NCI-H526 (cell line): ENCODE measurements around the gene ARMH1.

ENCODE experiments used
- DNase-seq, 2 experiments: peaks; one replicate each; lab custom pipeline; 2025; lab: John Stamatoyannopoulos, UW

ARMH1 gene

GRCh38 chr1:44674113-44675000 is at the start of gene ARMH1, which contains the start of gene TMEM53:
Gene ARMH1, plus strand, starts transcription at chr1:44674714. Its CDS starts 14,984 bp downstream, at chr1:44689698.
Gene TMEM53, minus strand, starts transcription at chr1:44674481. Its CDS starts 90 bp downstream, at chr1:44674391.
- peak; percentile 100 for DNase-seq

- DNase-seq = no peak
Measured at GRCh38 chr1:44625348-44625747, 49.2 kb upstream of the ARMH1 start.

- DNase-seq = no peak
Measured at GRCh38 chr1:44628962-44629756, 45.4 kb upstream of the ARMH1 start.

GRCh38 chr1:44630116-44630515 is 44.4 kb upstream of the ARMH1 start:
- no peak for DNase-seq

- peak in 1 of 2 experiments; percentile 50 for DNase-seq
Measured at GRCh38 chr1:44631333-44631646, 43.2 kb upstream of the ARMH1 start.

- DNase-seq = peak; percentile 67 to 97
Measured at GRCh38 chr1:44631647-44632539, 42.6 kb upstream of the ARMH1 start.

GRCh38 chr1:44632598-44632997 is 41.9 kb upstream of the ARMH1 start:
- DNase-seq = peak in 1 of 2 experiments; percentile 36

GRCh38 chr1:44634606-44635189 is 39.8 kb upstream of the ARMH1 start:
- DNase-seq = no peak

- DNase-seq = no peak
Measured at GRCh38 chr1:44635439-44635838, 39.1 kb upstream of the ARMH1 start.

GRCh38 chr1:44636083-44636687 is 38.3 kb upstream of the ARMH1 start:
- DNase-seq = no peak

- DNase-seq = peak in 1 of 2 experiments; percentile 55
Measured at GRCh38 chr1:44636688-44637598, 37.6 kb upstream of the ARMH1 start.

GRCh38 chr1:44637702-44638411 is 36.7 kb upstream of the ARMH1 start:
- DNase-seq = no peak

- no peak for DNase-seq
Measured at GRCh38 chr1:44640200-44640853, 34.2 kb upstream of the ARMH1 start.

GRCh38 chr1:44641126-44642102 is 33.1 kb upstream of the ARMH1 start:
- no peak for DNase-seq

GRCh38 chr1:44642255-44642654 is 32.3 kb upstream of the ARMH1 start:
- no peak for DNase-seq

- no peak for DNase-seq
Measured at GRCh38 chr1:44642925-44643324, 31.6 kb upstream of the ARMH1 start.

- DNase-seq = no peak
Measured at GRCh38 chr1:44643721-44644334, 30.7 kb upstream of the ARMH1 start.
